ENCODE data around the gene SCYL2. TPM values are rescaled to one million over a fixed set of nuclear protein-coding genes. Genes with fewer than 3 reads are reported as not detected.

Gene SCYL2
- total RNA-seq, 1 donor from 2014 or later: 48.4 TPM

- Mint-ChIP-seq H3K9me3 (ENCODE audit: unreplicated experiment) (no peaks in the 10 kb centered on the region), H3K36me3 (ENCODE audit: unreplicated experiment) (no peaks in the 10 kb centered on the region), H3K4me1 (ENCODE audit: unreplicated experiment) (no peaks in the 10 kb centered on the region), H3K4me3 (ENCODE audit: unreplicated experiment) (no peak overlapping the region), H3K27ac (ENCODE audit: unreplicated experiment) (no peak overlapping the region), H3K27me3 (ENCODE audit: unreplicated experiment) (peaks cover 5% of the 10 kb centered on the region)
- TF ChIP-seq, protein P1, sequence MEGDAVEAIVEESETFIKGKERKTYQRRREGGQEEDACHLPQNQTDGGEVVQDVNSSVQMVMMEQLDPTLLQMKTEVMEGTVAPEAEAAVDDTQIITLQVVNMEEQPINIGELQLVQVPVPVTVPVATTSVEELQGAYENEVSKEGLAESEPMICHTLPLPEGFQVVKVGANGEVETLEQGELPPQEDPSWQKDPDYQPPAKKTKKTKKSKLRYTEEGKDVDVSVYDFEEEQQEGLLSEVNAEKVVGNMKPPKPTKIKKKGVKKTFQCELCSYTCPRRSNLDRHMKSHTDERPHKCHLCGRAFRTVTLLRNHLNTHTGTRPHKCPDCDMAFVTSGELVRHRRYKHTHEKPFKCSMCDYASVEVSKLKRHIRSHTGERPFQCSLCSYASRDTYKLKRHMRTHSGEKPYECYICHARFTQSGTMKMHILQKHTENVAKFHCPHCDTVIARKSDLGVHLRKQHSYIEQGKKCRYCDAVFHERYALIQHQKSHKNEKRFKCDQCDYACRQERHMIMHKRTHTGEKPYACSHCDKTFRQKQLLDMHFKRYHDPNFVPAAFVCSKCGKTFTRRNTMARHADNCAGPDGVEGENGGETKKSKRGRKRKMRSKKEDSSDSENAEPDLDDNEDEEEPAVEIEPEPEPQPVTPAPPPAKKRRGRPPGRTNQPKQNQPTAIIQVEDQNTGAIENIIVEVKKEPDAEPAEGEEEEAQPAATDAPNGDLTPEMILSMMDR (IDR thresholded peaks at IDR 0.05): no peak
- DNase-seq (ENCODE audit: extremely low spot score, unreplicated experiment): no peak
These were observed 115.4 kb downstream of the SCYL2 start for GRCh38 chr12:100382338-100382737.

DNA sequence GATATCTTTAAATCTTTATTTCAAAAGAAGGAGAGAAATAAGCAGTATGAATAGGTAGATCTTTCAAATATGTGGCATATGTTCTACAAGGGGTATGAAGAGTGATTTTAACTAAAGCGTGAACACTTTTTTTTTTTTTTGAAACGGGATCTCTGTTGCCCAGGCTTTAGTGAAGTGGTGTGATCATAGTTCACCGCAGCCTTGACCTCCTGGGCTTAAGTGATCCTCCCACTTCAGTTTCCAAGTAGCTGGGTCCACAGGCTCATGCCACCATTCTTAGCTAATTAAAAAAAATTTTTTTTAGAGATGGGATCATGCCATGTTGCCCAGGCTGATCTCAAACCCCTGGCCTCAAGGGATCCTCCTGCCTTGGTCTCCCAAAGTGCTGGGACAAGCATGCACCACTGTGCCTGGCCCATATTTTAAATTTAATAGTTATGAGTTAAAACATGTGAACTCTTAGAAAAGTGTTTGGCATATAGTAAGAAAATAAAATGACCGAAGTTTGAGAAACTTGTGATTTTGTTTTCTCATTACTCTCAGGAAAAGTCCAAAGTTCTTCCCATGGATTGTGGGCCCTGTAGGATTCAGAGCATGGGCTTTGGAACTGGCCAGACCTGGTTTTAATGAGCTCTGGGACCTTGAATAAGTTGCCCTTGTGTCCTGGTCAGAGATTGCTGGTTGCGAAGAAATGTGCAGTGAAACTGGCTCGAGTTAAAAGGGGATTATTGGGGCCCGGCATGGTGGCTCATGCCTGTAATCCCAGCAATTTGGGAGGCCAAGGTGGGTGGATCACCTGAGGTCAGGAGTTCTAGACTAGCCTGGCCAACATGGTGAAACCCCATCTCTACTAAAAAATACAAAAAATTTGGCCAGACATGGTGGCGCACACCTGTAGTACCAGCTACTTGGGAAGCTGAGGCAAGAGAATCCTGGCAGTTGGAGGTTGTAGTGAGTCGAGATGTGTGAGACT lies 116.9 kb downstream of the SCYL2 start:
- Mint-ChIP-seq H3K9me3 (ENCODE audit: unreplicated experiment) (no peaks in the 10 kb centered on the region), H3K4me1 (ENCODE audit: unreplicated experiment) (no peaks in the 10 kb centered on the region), H3K36me3 (ENCODE audit: unreplicated experiment) (no peaks in the 10 kb centered on the region), H3K27ac (ENCODE audit: unreplicated experiment) (no peak overlapping the region), H3K4me3 (ENCODE audit: unreplicated experiment) (no peak overlapping the region), H3K27me3 (ENCODE audit: unreplicated experiment) (peaks cover 10% of the 10 kb centered on the region)
- TF ChIP-seq, protein P1 (IDR thresholded peaks at IDR 0.05): no peak
- DNase-seq (ENCODE audit: extremely low spot score, unreplicated experiment): no peak

- H3K27me3 Mint-ChIP-seq (ENCODE audit: unreplicated experiment): peaks cover 10% of the 10 kb centered on the region
- H3K36me3 Mint-ChIP-seq (ENCODE audit: unreplicated experiment): no peaks in the 10 kb centered on the region
- H3K4me3 Mint-ChIP-seq (ENCODE audit: unreplicated experiment): no peak overlapping the region
- no peak for DNase-seq (ENCODE audit: extremely low spot score, unreplicated experiment)
- no peak overlapping the region for H3K27ac Mint-ChIP-seq (ENCODE audit: unreplicated experiment)
- TF ChIP-seq, protein P1 (IDR thresholded peaks at IDR 0.05): no peak
- H3K9me3 Mint-ChIP-seq (ENCODE audit: unreplicated experiment): no peaks in the 10 kb centered on the region
- no peaks in the 10 kb centered on the region for H3K4me1 Mint-ChIP-seq (ENCODE audit: unreplicated experiment)
These were observed 117.6 kb downstream of the SCYL2 start for GRCh38 chr12:100384559-100384935.

- H3K4me1 Mint-ChIP-seq (ENCODE audit: unreplicated experiment): no peaks in the 10 kb centered on the region
- TF ChIP-seq, protein P1 (IDR thresholded peaks at IDR 0.05): no peak
- H3K9me3 Mint-ChIP-seq (ENCODE audit: unreplicated experiment): no peaks in the 10 kb centered on the region
- no peak overlapping the region for H3K4me3 Mint-ChIP-seq (ENCODE audit: unreplicated experiment)
- H3K36me3 Mint-ChIP-seq (ENCODE audit: unreplicated experiment): no peaks in the 10 kb centered on the region
- H3K27me3 Mint-ChIP-seq (ENCODE audit: unreplicated experiment): peaks cover 8% of the 10 kb centered on the region
- H3K27ac Mint-ChIP-seq (ENCODE audit: unreplicated experiment): no peak overlapping the region
- no peak for DNase-seq (ENCODE audit: extremely low spot score, unreplicated experiment)
These were observed 121.4 kb downstream of the SCYL2 start for GRCh38 chr12:100388382-100388781.

Other genes starting within 250 kb of the SCYL2 start
- gene BLTP3B, start 124.3 kb upstream of the SCYL2 start, total RNA-seq: 13.1 and 16.2 TPM in 2 replicates
- gene ACTR6, start 66.4 kb upstream of the SCYL2 start, total RNA-seq: 20.2 and 26.1 TPM in 2 replicates
- gene DEPDC4, start 98 bp upstream of the SCYL2 start, total RNA-seq: 1.4 TPM in 2 replicates
- gene SLC17A8, start 89.9 kb downstream of the SCYL2 start, total RNA-seq: not detected in 2 replicates
- gene NR1H4, start 206.7 kb downstream of the SCYL2 start, total RNA-seq: not detected in 2 replicates

Measured in osteocyte (in vitro differentiated cells).